Stimulated activated CD4-positive, alpha-beta T cell treated with anti-CD3 and anti-CD28 coated beads, Interleukin-2, amount 100 ng/mL, for 4 hours (primary cell): ENCODE data around the gene CASS4.
"Not testable (repeated sequence)": the region's sequence is repeated elsewhere in the genome, so short reads cannot be mapped to it uniquely, and the experiment has no call there.

Experiments
- DNase-seq: peaks from one replicate; pipeline ENCODE4 v3.0.0-alpha.2; 2020; ENCODE audit warnings: low read depth

The CASS4 gene

GRCh38 chr20:56392881-56393482, 19.1 kb upstream of the CASS4 start:
- DNase-seq = no peak

GRCh38 chr20:56393653-56394052, 18.4 kb upstream of the CASS4 start:
- DNase-seq = no peak

GRCh38 chr20:56395166-56395565, 16.9 kb upstream of the CASS4 start:
- DNase-seq = no peak

- DNase-seq = peak; percentile 58
These were observed 11.9 kb upstream of the CASS4 start for GRCh38 chr20:56400001-56400640.

- no peak for DNase-seq
These were observed 8.6 kb upstream of the CASS4 start for GRCh38 chr20:56403465-56403864.

- DNase-seq = not testable (repeated sequence)
These were observed 6.7 kb upstream of the CASS4 start for GRCh38 chr20:56405356-56405755.

- no peak for DNase-seq
These were observed 5.2 kb upstream of the CASS4 start for GRCh38 chr20:56406910-56407309.

GRCh38 chr20:56409521-56409920, 2.5 kb upstream of the CASS4 start:
- no peak for DNase-seq

GRCh38 chr20:56409956-56410355, 2.1 kb upstream of the CASS4 start:
- DNase-seq = no peak

- not testable (repeated sequence) for DNase-seq
These were observed 773 bp upstream of the CASS4 start for GRCh38 chr20:56411287-56411686.

- DNase-seq = no peak
These were observed 372 bp downstream of the CASS4 start for GRCh38 chr20:56412473-56412790.

- DNase-seq = no peak
These were observed 889 bp downstream of the CASS4 start for GRCh38 chr20:56412949-56413348.

GRCh38 chr20:56414842-56415765, 3.0 kb downstream of the CASS4 start:
- peak; percentile 65 for DNase-seq

GRCh38 chr20:56417402-56417801, 5.3 kb downstream of the CASS4 start:
- DNase-seq = no peak

- DNase-seq = no peak
These were observed 5.9 kb downstream of the CASS4 start for GRCh38 chr20:56417911-56418310.

GRCh38 chr20:56418385-56418861, 6.4 kb downstream of the CASS4 start:
- no peak for DNase-seq

- DNase-seq = no peak
These were observed 8.0 kb downstream of the CASS4 start for GRCh38 chr20:56420028-56420427.

- no peak for DNase-seq
These were observed 9.1 kb downstream of the CASS4 start for GRCh38 chr20:56420940-56421688.

- no peak for DNase-seq
These were observed 10.2 kb downstream of the CASS4 start for GRCh38 chr20:56422076-56422823.

GRCh38 chr20:56422824-56423189, 10.7 kb downstream of the CASS4 start:
- no peak for DNase-seq

GRCh38 chr20:56423211-56423610, 11.2 kb downstream of the CASS4 start:
- DNase-seq = no peak

GRCh38 chr20:56423886-56424285, 11.8 kb downstream of the CASS4 start:
- DNase-seq = no peak
